GM23338 (cell line): ENCODE data around the gene KLRG1. TPM values are rescaled to one million over a fixed set of nuclear protein-coding genes. Genes with fewer than 3 reads are reported as not detected.

ENCODE experiments used
- ATAC-seq: fragments of 200-7000 bp; cut with Tn5 transposase; 3 replicates; pipeline ENCODE4 v1.9.1; 2020
- DNase-seq: peaks from one replicate; pipeline ENCODE4 v3.0.0-alpha.2; 2015; ENCODE audit warnings: low spot score
- H2AFZ ChIP-seq: fragments of 200-600 bp; sonication (generic); 2 replicates; pipeline ENCODE4 v1.8.0; 2016; ENCODE audit warnings: antibody characterized with exemption, mild to moderate bottlenecking, moderate library complexity
- H3F3A ChIP-seq: fragments of 200-600 bp; sonication (generic); replicated peaks from 2 replicates; pipeline ENCODE4 v1.8.0; 2017; ENCODE audit warnings: antibody characterized with exemption, mixed run types, low read depth
- H3K27ac ChIP-seq: fragments of 200-600 bp; sonication (generic); 2 replicates; pipeline ENCODE4 v1.6.1; 2016; ENCODE audit warnings: low read depth
- H3K27me3 ChIP-seq: fragments of 200-600 bp; sonication (generic); 2 replicates; pipeline ENCODE4 v1.8.0; 2016; ENCODE audit warnings: mild to moderate bottlenecking, mixed run types, moderate library complexity; ENCODE audit not compliant: insufficient read depth
- H3K36me3 ChIP-seq: fragments of 200-600 bp; sonication (generic); 2 replicates; pipeline ENCODE4 v1.8.0; 2016; ENCODE audit warnings: mild to moderate bottlenecking; ENCODE audit not compliant: insufficient read depth
- H3K4me1 ChIP-seq: fragments of 200-600 bp; sonication (generic); 2 replicates; pipeline ENCODE4 v1.8.0; 2016; ENCODE audit warnings: mild to moderate bottlenecking, moderate library complexity; ENCODE audit not compliant: insufficient read depth
- H3K4me2 ChIP-seq: fragments of 200-600 bp; sonication (generic); 2 replicates; pipeline ENCODE4 v1.7.1; 2017; ENCODE audit warnings: mixed run types
- H3K4me3 ChIP-seq: fragments of 200-600 bp; sonication (generic); 2 replicates; pipeline ENCODE4 v1.6.1; 2016; ENCODE audit warnings: mixed run types
- H3K79me2 ChIP-seq: fragments of 200-600 bp; sonication (generic); replicated peaks from 2 replicates; pipeline ENCODE4 v1.8.0; 2017; ENCODE audit warnings: mild to moderate bottlenecking; ENCODE audit not compliant: insufficient read depth
- H3K9me2 ChIP-seq: fragments of 200-600 bp; sonication (generic); 2 replicates; pipeline ENCODE4 v1.8.0; 2017; ENCODE audit not compliant: insufficient read depth
- H4K20me1 ChIP-seq: fragments of 200-600 bp; sonication (generic); replicated peaks from 2 replicates; pipeline ENCODE4 v1.8.0; 2017; ENCODE audit warnings: mild to moderate bottlenecking; ENCODE audit not compliant: insufficient read depth
- H3K27ac Mint-ChIP-seq: 2 replicates; pipeline ENCODE4 v1.8.0; 2020; ENCODE audit warnings: inconsistent platforms, mild to moderate bottlenecking, moderate library complexity, mixed read lengths
- H3K27me3 Mint-ChIP-seq: 3 replicates; pipeline ENCODE4 v1.8.0; 2022; ENCODE audit warnings: low read depth, mild to moderate bottlenecking, moderate library complexity, mixed read lengths, inconsistent platforms; ENCODE audit not compliant: insufficient read depth, poor library complexity
- H3K36me3 Mint-ChIP-seq: 3 replicates; pipeline ENCODE4 v1.8.0; 2021; ENCODE audit warnings: low read depth, mild to moderate bottlenecking, inconsistent platforms, moderate library complexity, mixed read lengths
- H3K4me1 Mint-ChIP-seq: 3 replicates; pipeline ENCODE4 v1.8.0; 2020; ENCODE audit warnings: mild to moderate bottlenecking, inconsistent platforms, mixed read lengths
- H3K4me3 Mint-ChIP-seq: 3 replicates; pipeline ENCODE4 v1.8.0; 2021; ENCODE audit warnings: moderate library complexity, mild to moderate bottlenecking, inconsistent platforms, mixed read lengths
- H3K9me3 Mint-ChIP-seq: 3 replicates; pipeline ENCODE4 v1.8.0; 2020; ENCODE audit warnings: moderate library complexity, mild to moderate bottlenecking, inconsistent platforms, mixed read lengths
- CTCF ChIP-seq, 2 experiments: fragments of 200-600 bp in 1 of 2; sonication (generic) in 1 of 2; conservative IDR thresholded peaks; 2 replicates each; pipeline versions ENCODE4 v1.5.1 to v1.6.1; 2016 to 2017; ENCODE audit warnings: antibody characterized with exemption in 2 of 2, low read depth in 2 of 2, mild to moderate bottlenecking in 2 of 2, moderate library complexity in 1 of 2
- ETS1 ChIP-seq: IDR thresholded peaks from 2 replicates; pipeline ENCODE4 v1.6.1; 2016; ENCODE audit warnings: antibody characterized with exemption
- EZH2 ChIP-seq: fragments of 200-600 bp; sonication (generic); IDR thresholded peaks from one replicate; pipeline ENCODE4 v1.8.0; 2017; ENCODE audit warnings: antibody characterized with exemption, mild to moderate bottlenecking, low read depth; ENCODE audit not compliant: unreplicated experiment
- NANOG ChIP-seq: IDR thresholded peaks from 2 replicates; pipeline ENCODE4 v1.6.1; 2016; ENCODE audit warnings: antibody characterized with exemption, borderline replicate concordance
- POLR2AphosphoS5 ChIP-seq: IDR thresholded peaks from 2 replicates; pipeline ENCODE4 v1.6.1; 2016; ENCODE audit warnings: antibody characterized with exemption, low read depth
- REST ChIP-seq: IDR thresholded peaks from one replicate; pipeline ENCODE4 v1.6.1; 2018; ENCODE audit warnings: antibody characterized with exemption; ENCODE audit not compliant: unreplicated experiment
- STAT1 ChIP-seq: IDR thresholded peaks from one replicate; pipeline ENCODE4 v1.6.1; 2016; ENCODE audit warnings: antibody characterized with exemption; ENCODE audit not compliant: unreplicated experiment
- ZNF114 ChIP-seq: fragments of 250-450 bp; sonication (Bioruptor Pico); IDR thresholded peaks from 2 replicates; pipeline ENCODE4 v1.5.0; 2020; ENCODE audit warnings: mild to moderate bottlenecking, moderate library complexity
- polyA plus RNA-seq: library from polyadenylated mRNA; unstranded; fragments of >200 nt; fragmentation: Nextera tagmentation; extraction: Ambion mirVana; gene quantifications from 2 replicates; pipeline ENCODE4 v1.2.1, GENCODE V29; 2016
- total RNA-seq: library from RNA; depleted of rRNA; stranded (reverse); fragments of >200 nt; shearing (Covaris generic); gene quantifications from 2 replicates; pipeline ENCODE4 v1.2.3, GENCODE V29; 2014

Gene KLRG1
- total and polyA plus RNA-seq, 2 experiments from 2014 or later, result 5.1 to 7.9 TPM

GRCh38 chr12:9027161-9028059, 38.1 kb downstream of the KLRG1 start:
- Mint-ChIP-seq H3K36me3 (no peaks in the 10 kb centered on the region), H3K4me3 (no peak overlapping the region), H3K9me3 (no peaks in the 10 kb centered on the region), H3K27ac (no peak overlapping the region), H3K4me1 (peaks cover 4% of the 10 kb centered on the region; the same call in 2 of the 3 replicates), H3K27me3 (no peaks in the 10 kb centered on the region)
- Histone ChIP-seq H3K27ac (no peak overlapping the region), H3K9me2 (no peaks in the 10 kb centered on the region; the same call in 1 of the 2 replicates), H3K79me2 (no peaks in the 10 kb centered on the region), H3K4me2 (no peak overlapping the region), H4K20me1 (no peaks in the 10 kb centered on the region), H3K27me3 (no peaks in the 10 kb centered on the region), H2AFZ (no peak overlapping the region), H3F3A (no peaks in the 10 kb centered on the region), H3K4me1 (peaks cover 6% of the 10 kb centered on the region; the same call in 1 of the 2 replicates), H3K36me3 (no peaks in the 10 kb centered on the region), H3K4me3 (no peak overlapping the region)
- DNase-seq, result no peak
- ATAC-seq, result no peak
- TF ChIP-seq POLR2AphosphoS5 (no peak), CTCF (conservative IDR thresholded peaks at IDR 0.05; ENCODE audit: low read depth in 2 of 2) (no peak), STAT1 (no peak), REST (no peak), NANOG (no peak), EZH2 (no peak)

- Histone ChIP-seq H3K9me2 (no peaks in the 10 kb centered on the region; the same call in 1 of the 2 replicates), H3K4me1 (peaks cover 6% of the 10 kb centered on the region; the same call in 1 of the 2 replicates), H3K27ac (no peak overlapping the region), H3K4me2 (no peak overlapping the region; the same call in 1 of the 2 replicates), H4K20me1 (no peaks in the 10 kb centered on the region), H3K36me3 (no peaks in the 10 kb centered on the region), H2AFZ (peak overlapping the region; percentile 75; the same call in 1 of the 2 replicates), H3K79me2 (no peaks in the 10 kb centered on the region), H3F3A (no peaks in the 10 kb centered on the region), H3K4me3 (no peak overlapping the region), H3K27me3 (no peaks in the 10 kb centered on the region)
- Mint-ChIP-seq H3K4me1 (peaks cover 4% of the 10 kb centered on the region; the same call in 2 of the 3 replicates), H3K9me3 (peaks cover 3% of the 10 kb centered on the region; the same call in 1 of the 3 replicates), H3K27me3 (peaks cover 2% of the 10 kb centered on the region), H3K36me3 (no peaks in the 10 kb centered on the region; the same call in 1 of the 3 replicates), H3K27ac (no peak overlapping the region), H3K4me3 (no peak overlapping the region)
- no peak for TF ChIP-seq ZNF114 (CRISPR knock-in tag)
- TF ChIP-seq EZH2, result no peak
- no peak for TF ChIP-seq REST
- TF ChIP-seq CTCF (conservative IDR thresholded peaks at IDR 0.05; ENCODE audit: low read depth in 2 of 2), result no peak
- TF ChIP-seq NANOG, result no peak
- TF ChIP-seq ETS1, result no peak
- peak; percentile 11 for DNase-seq
- ATAC-seq, result peak; percentile 28; the same call in 2 of the 3 replicates
These were observed 41.4 kb downstream of the KLRG1 start for GRCh38 chr12:9030776-9031175.
